Epithelial cell of esophagus (primary cell): ENCODE data around the gene ACTR1A.
A peak's percentile ranks its signal among the peaks of the same experiment; 100 is the strongest.
"Not testable (repeated sequence)": the region's sequence is repeated elsewhere in the genome, so short reads cannot be mapped to it uniquely, and the experiment has no call there.

Experiments
- DNase-seq: peaks from one replicate; pipeline ENCODE4 v3.0.0; 2010; ENCODE audit warnings: low read depth
- H3K4me3 ChIP-seq: 2 replicates; pipeline ENCODE4 v1.5.1; 2011; ENCODE audit warnings: mild to moderate bottlenecking, low read length, control low read depth
- TF ChIP-seq, protein P1 (sequence below): IDR thresholded peaks from 2 replicates; pipeline ENCODE4 v1.5.1; 2011; ENCODE audit warnings: low read depth, mild to moderate bottlenecking, low read length, control low read depth, inconsistent platforms; ENCODE audit not compliant: insufficient read depth; ENCODE audit errors: missing control alignments

The ACTR1A gene

GRCh38 chr10:102505462-102506115, 3.1 kb upstream of the ACTR1A start:
- H3K4me3 ChIP-seq = no peak overlapping the region
- TF ChIP-seq, protein P1, sequence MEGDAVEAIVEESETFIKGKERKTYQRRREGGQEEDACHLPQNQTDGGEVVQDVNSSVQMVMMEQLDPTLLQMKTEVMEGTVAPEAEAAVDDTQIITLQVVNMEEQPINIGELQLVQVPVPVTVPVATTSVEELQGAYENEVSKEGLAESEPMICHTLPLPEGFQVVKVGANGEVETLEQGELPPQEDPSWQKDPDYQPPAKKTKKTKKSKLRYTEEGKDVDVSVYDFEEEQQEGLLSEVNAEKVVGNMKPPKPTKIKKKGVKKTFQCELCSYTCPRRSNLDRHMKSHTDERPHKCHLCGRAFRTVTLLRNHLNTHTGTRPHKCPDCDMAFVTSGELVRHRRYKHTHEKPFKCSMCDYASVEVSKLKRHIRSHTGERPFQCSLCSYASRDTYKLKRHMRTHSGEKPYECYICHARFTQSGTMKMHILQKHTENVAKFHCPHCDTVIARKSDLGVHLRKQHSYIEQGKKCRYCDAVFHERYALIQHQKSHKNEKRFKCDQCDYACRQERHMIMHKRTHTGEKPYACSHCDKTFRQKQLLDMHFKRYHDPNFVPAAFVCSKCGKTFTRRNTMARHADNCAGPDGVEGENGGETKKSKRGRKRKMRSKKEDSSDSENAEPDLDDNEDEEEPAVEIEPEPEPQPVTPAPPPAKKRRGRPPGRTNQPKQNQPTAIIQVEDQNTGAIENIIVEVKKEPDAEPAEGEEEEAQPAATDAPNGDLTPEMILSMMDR = no peak
- DNase-seq = no peak

- no peak for DNase-seq
- TF ChIP-seq, protein P1 = no peak
- peak overlapping the region; percentile 97 for H3K4me3 ChIP-seq
Measured at GRCh38 chr10:102504976-102505300, 2.4 kb upstream of the ACTR1A start.

GRCh38 chr10:102504179-102504975, 1.9 kb upstream of the ACTR1A start:
- TF ChIP-seq, protein P1 = no peak
- DNase-seq = peak; percentile 34
- H3K4me3 ChIP-seq = peak overlapping the region; percentile 97

GRCh38 chr10:102503264-102504178, 1.0 kb upstream of the ACTR1A start, which contains the start of gene SUFU:
SUFU (plus strand) TSS chr10:102503972; CDS start chr10:102504153, 181 bp downstream.
- TF ChIP-seq, protein P1 = peak; percentile 96
- peak; percentile 99 for DNase-seq
- peak within 1 kb of the TSS; percentile 97 for H3K4me3 ChIP-seq

DNA sequence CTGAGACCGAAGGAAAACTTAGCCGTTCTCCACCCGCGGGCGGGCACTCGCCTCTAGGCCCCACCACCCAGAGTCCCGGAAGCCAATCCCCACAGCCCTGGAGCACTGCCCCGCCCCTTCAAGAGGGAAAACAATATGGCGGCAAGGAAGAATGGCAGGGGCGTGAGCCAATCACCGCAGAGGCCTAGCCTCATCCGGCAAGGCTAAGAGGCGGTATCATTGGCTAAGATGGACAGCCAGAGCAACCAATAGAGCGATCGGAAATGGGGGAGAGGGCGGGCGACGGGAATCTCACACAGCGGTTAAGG, 529 bp downstream of the ACTR1A start:
- peak overlapping the region; percentile 97 for H3K4me3 ChIP-seq
- peak; percentile 99 for DNase-seq
- TF ChIP-seq, protein P1 = no peak

DNA sequence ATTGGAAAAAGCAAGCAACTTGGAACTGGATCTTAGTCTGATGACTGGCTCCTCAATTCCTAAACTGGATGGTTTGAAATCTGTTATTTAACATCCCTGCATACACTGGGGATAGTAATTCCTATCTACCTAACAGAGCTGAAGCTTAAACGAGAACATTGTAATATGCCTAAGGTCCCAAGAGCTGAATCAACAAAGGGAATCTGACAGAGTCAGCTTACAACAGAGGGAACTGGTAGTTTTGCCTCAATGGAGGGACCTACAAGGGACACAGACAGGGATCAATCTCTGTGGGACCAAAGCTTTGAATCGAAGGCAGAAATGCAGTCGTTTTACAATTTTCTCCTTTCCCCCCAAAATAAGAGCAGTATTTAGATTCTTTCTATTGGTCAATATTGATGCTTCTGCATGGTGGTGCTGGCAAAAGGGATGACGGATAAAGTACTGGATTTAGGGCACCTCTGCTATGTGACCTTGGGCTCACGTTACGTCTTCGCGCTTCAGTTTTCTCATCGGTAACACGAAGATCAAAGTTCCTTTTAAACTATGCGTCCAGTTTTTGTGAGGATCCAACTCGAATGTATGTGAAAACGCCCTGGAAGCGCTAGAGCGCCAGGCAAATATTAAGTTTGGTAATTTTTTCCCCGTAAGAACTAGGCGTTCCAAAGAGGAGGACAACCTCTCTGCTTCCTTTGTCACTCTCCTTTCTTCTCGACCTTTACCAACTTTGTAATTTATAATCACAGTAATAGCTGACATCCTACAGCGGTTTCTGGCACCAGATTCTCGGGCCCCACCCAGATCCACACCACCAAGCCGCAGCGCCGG, 1.1 kb downstream of the ACTR1A start:
- TF ChIP-seq, protein P1 = no peak
- peak overlapping the region; percentile 97 for H3K4me3 ChIP-seq
- no peak for DNase-seq

GRCh38 chr10:102500686-102501085, 1.8 kb downstream of the ACTR1A start:
- H3K4me3 ChIP-seq = not testable (repeated sequence)

More at GRCh38 chr10:102500686-102501085, 1.8 kb downstream of the ACTR1A start:
- not testable (repeated sequence) for DNase-seq
